Tibial artery (tissue), 4 donors: ENCODE results near the gene KLRC4.

Experiments
- DNase-seq, 2 donors: peaks; one replicate each; pipeline ENCODE4 v3.0.0-alpha.2; 2019
- H3K27ac ChIP-seq, 2 donors: fragments of 200-600 bp; sonication (generic) in 1 of 2; 1 replicate in 1 of 2; 2 replicates in 1 of 2; pipeline ENCODE4 v1.5.1; 2018 to 2019; ENCODE audit warnings: mild to moderate bottlenecking in 1 of 2
- H3K27me3 ChIP-seq, 2 donors: fragments of 200-600 bp; sonication (generic) in 1 of 2; one replicate each; pipeline versions ENCODE4 v1.5.1 to v1.6.0; 2016 to 2019
- H3K36me3 ChIP-seq, 3 donors: fragments of 200-600 bp; sonication (generic) in 2 of 3; one replicate each; pipeline ENCODE4 v1.5.1; 2016 to 2019; ENCODE audit warnings: mild to moderate bottlenecking in 2 of 3
- H3K4me1 ChIP-seq, 4 donors: fragments of 200-600 bp; sonication (generic) in 2 of 4; 1 replicate in 3 of 4; 2 replicates in 1 of 4; pipeline ENCODE4 v1.5.1; 2016 to 2019
- H3K4me3 ChIP-seq, 2 donors: fragments of 200-600 bp; sonication (generic) in 1 of 2; 1 replicate in 1 of 2; 2 replicates in 1 of 2; pipeline ENCODE4 v1.5.1; 2018 to 2019; ENCODE audit warnings: mild to moderate bottlenecking in 2 of 2
- H3K9me3 ChIP-seq, 3 donors: fragments of 200-600 bp; sonication (generic) in 1 of 3; one replicate each; pipeline ENCODE4 v1.5.1; 2016 to 2019
- intact Hi-C: fragments of 100-400 bp; cut with DNase I; formaldehyde crosslinking; loops from one replicate; pipeline ENCODE4 v1.15.0; 2023; ENCODE audit warnings: low total_unique reads
- TF ChIP-seq, protein P1 (sequence below), 2 experiments: fragments of 200-600 bp in 1 of 2; fragments of 450-650 bp in 1 of 2; IDR thresholded peaks; one replicate each; pipeline ENCODE4 v1.5.1; 2017 to 2019; ENCODE audit warnings: antibody characterized with exemption in 2 of 2, mild to moderate bottlenecking in 1 of 2, moderate library complexity in 1 of 2

Gene KLRC4

DNA sequence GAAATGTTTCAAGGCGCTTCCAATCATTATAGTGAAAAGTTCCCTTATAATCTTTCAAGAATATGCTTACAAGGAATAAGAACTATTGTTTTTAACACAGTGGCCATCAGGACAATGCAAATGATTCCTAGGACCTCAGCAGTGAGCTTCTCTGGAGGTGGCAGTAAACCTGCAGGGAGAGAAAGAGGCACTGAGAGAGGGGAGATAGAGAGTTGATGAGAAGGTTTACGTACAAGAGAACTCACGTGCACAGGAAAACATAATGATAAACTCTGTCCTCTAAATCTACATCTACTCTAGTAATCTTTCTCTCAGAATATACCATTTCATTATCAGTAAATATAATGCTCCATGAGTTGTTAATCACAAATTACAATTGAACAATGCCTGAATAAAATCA lies 715 bp downstream of the KLRC4 start:
- Histone ChIP-seq H3K36me3 (no peaks in the 10 kb centered on the region), H3K4me1 (no peaks in the 10 kb centered on the region), H3K27me3 (no peaks in the 10 kb centered on the region), H3K4me3 (no peak overlapping the region), H3K27ac (no peak overlapping the region), H3K9me3 (no peaks in the 10 kb centered on the region)
- TF ChIP-seq, protein P1, sequence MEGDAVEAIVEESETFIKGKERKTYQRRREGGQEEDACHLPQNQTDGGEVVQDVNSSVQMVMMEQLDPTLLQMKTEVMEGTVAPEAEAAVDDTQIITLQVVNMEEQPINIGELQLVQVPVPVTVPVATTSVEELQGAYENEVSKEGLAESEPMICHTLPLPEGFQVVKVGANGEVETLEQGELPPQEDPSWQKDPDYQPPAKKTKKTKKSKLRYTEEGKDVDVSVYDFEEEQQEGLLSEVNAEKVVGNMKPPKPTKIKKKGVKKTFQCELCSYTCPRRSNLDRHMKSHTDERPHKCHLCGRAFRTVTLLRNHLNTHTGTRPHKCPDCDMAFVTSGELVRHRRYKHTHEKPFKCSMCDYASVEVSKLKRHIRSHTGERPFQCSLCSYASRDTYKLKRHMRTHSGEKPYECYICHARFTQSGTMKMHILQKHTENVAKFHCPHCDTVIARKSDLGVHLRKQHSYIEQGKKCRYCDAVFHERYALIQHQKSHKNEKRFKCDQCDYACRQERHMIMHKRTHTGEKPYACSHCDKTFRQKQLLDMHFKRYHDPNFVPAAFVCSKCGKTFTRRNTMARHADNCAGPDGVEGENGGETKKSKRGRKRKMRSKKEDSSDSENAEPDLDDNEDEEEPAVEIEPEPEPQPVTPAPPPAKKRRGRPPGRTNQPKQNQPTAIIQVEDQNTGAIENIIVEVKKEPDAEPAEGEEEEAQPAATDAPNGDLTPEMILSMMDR (IDR thresholded peaks at IDR 0.05): no peak
- no peak for DNase-seq
- intact Hi-C loops: no loop called here

DNA sequence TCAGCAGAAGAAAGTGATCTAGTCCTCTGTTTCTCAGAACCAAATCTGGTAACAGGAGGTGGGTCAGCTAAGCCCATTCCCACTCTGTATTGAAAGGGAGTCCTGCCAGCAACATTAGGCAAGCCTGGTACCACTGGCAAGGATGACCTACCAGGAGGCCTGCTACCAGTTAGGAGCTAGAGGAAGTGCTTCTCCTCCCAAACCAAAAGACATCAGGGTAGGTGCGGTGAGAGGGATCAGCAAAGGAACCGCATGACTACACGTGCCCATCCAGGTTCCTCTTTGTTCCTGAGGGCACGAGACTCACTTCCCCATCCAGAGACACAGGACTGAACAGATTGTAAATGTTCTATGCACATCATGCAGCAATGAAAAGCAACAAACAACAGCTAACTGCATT lies 2.8 kb downstream of the KLRC4 start:
- no peak overlapping the region for H3K4me3 ChIP-seq
- intact Hi-C loops: no loop called here
- DNase-seq: peak; percentile 68 to 70
- H3K9me3 ChIP-seq: no peaks in the 10 kb centered on the region
- TF ChIP-seq, protein P1 (IDR thresholded peaks at IDR 0.05): no peak
- no peaks in the 10 kb centered on the region for H3K36me3 ChIP-seq
- no peaks in the 10 kb centered on the region for H3K27me3 ChIP-seq
- H3K4me1 ChIP-seq: no peaks in the 10 kb centered on the region
- H3K27ac ChIP-seq: no peak overlapping the region

DNA sequence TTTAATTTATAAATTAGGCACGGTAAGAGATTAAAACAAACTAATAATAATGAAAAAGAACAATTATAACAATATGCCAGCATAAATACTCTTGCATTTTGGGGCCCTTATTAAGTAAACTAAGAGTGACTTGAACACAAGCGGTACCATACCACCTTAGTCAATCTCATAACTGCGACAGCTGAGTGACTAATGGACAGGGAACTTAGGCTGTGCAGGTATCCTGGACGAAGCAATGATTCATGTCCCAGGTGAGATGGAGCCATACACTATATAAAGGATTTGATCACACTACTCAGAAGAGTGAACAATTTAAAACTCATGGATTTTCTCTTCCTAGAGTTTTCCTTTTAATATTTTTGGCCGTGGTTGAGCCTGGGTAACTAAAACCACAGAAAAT lies 4.3 kb downstream of the KLRC4 start:
- Histone ChIP-seq H3K4me3 (no peak overlapping the region), H3K36me3 (no peaks in the 10 kb centered on the region), H3K9me3 (no peaks in the 10 kb centered on the region), H3K27ac (no peak overlapping the region), H3K4me1 (no peaks in the 10 kb centered on the region), H3K27me3 (no peaks in the 10 kb centered on the region)
- TF ChIP-seq, protein P1 (IDR thresholded peaks at IDR 0.05): no peak
- no peak for DNase-seq
- intact Hi-C loops: no loop called here

DNA sequence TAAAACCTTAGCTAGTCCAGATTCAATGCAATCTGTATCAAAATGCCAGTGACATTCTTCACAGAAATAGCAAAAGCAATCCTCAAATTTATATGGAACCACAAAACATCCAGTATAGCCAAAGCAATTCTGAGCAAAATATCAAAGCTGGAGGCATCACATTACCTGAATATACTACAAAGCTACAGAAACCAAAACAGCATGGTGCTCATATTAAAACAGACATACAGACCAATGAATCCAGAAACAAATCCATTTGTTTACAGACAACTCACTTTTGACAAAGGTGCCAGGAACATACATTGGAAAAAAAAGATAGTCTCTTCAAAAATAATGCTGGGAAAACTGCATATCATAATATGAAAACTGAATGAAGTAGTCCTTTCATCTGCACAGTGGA lies 4.8 kb downstream of the KLRC4 start:
- DNase-seq: no peak
- intact Hi-C loops: no loop called here
- no peaks in the 10 kb centered on the region for H3K4me1 ChIP-seq

DNA sequence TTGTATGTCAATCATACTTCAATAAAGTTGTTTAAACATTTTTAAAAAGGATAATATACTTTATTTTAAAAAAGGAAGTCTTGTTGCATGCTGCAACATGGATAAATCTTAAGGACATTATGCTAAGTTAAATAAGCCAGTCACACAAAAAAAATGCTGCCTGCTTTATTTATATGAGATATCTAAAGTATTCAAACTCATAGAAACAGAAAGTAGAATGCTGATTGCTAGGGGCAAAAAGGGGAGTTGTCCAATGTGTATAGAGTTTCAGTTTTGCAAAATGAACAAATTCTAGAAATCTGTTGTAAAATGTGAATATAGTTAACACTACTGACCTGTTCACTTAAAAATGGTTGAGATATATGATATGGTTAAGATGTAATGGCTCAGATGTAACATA lies 8.7 kb downstream of the KLRC4 start:
- no peak overlapping the region for H3K27ac ChIP-seq
- no peaks in the 10 kb centered on the region for H3K36me3 ChIP-seq
- TF ChIP-seq, protein P1 (IDR thresholded peaks at IDR 0.05): no peak
- no peaks in the 10 kb centered on the region for H3K4me1 ChIP-seq
- H3K4me3 ChIP-seq: no peak overlapping the region
- intact Hi-C loops: no loop called here
- no peaks in the 10 kb centered on the region for H3K9me3 ChIP-seq
- no peak for DNase-seq
- H3K27me3 ChIP-seq: no peaks in the 10 kb centered on the region

More for the DNA sequence above, 4.8 kb downstream of the KLRC4 start:
- TF ChIP-seq, protein P1 (IDR thresholded peaks at IDR 0.05): no peak
- H3K4me3 ChIP-seq: no peak overlapping the region
- no peaks in the 10 kb centered on the region for H3K9me3 ChIP-seq
- H3K27ac ChIP-seq: no peak overlapping the region
- no peaks in the 10 kb centered on the region for H3K36me3 ChIP-seq
- no peaks in the 10 kb centered on the region for H3K27me3 ChIP-seq

DNA sequence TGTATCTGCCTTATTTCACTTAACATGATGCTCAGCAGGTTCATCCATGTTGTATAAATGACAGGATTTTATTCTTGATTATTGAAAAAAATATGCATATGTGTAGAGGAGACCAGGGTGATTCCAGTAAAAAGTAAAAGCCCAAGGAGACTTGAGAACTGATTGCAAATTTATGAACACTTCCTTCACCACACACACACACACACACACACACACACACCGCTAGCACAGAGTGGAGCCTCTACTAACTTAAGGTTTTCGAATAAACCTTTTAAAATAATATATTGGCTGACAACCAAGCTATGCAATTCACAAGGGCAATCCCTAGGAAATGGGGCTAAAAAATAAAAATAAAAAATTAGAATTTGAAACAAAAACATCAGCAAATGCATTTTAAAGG lies 11.4 kb downstream of the KLRC4 start:
- H3K27ac ChIP-seq: no peak overlapping the region
- intact Hi-C loops: no loop called here
- DNase-seq: no peak
- no peaks in the 10 kb centered on the region for H3K36me3 ChIP-seq
- H3K4me3 ChIP-seq: no peak overlapping the region
- TF ChIP-seq, protein P1 (IDR thresholded peaks at IDR 0.05): no peak
- H3K9me3 ChIP-seq: no peaks in the 10 kb centered on the region
- no peaks in the 10 kb centered on the region for H3K27me3 ChIP-seq
- no peaks in the 10 kb centered on the region for H3K4me1 ChIP-seq
